ENCODE data around the gene EDEM2.
"Not testable (repeated sequence)": the region's sequence is repeated elsewhere in the genome, so short reads cannot be mapped to it uniquely, and the experiment has no call there.

EDEM2 gene

GRCh38 chr20:35168701-35169409, 21.7 kb upstream of the EDEM2 start:
- no CpG with 5 or more reads among the region's 4 CpGs for WGBS (ENCODE audit: insufficient coverage, insufficient read length)
- H3K27ac ChIP-seq (ENCODE audit: low read length); H3K36me3 ChIP-seq (ENCODE audit: control insufficient read depth, insufficient read depth, low read length); H3K4me1 ChIP-seq (ENCODE audit: control insufficient read depth, insufficient read depth, low read length); H3K27me3 ChIP-seq (ENCODE audit: control insufficient read depth, insufficient read depth, low read length); H3K9me3 ChIP-seq (ENCODE audit: control insufficient read depth, insufficient read depth, low read length); H3K4me3 ChIP-seq (ENCODE audit: low read length); DNase-seq (ENCODE audit: low read depth, low spot score): not testable (repeated sequence)

GRCh38 chr20:35167787-35168186, 20.7 kb upstream of the EDEM2 start:
- no peak overlapping the region for H3K27ac ChIP-seq (ENCODE audit: low read length)
- WGBS (ENCODE audit: insufficient coverage, insufficient read length) = no CpG with 5 or more reads among the region's 1 CpG
- no peaks in the 10 kb centered on the region for H3K27me3 ChIP-seq (ENCODE audit: control insufficient read depth, insufficient read depth, low read length)
- H3K4me3 ChIP-seq (ENCODE audit: low read length) = no peak overlapping the region
- no peaks in the 10 kb centered on the region for H3K36me3 ChIP-seq (ENCODE audit: control insufficient read depth, insufficient read depth, low read length)
- peaks cover 10% of the 10 kb centered on the region for H3K4me1 ChIP-seq (ENCODE audit: control insufficient read depth, insufficient read depth, low read length)
- no peaks in the 10 kb centered on the region for H3K9me3 ChIP-seq (ENCODE audit: control insufficient read depth, insufficient read depth, low read length)
- DNase-seq (ENCODE audit: low read depth, low spot score) = no peak

DNA sequence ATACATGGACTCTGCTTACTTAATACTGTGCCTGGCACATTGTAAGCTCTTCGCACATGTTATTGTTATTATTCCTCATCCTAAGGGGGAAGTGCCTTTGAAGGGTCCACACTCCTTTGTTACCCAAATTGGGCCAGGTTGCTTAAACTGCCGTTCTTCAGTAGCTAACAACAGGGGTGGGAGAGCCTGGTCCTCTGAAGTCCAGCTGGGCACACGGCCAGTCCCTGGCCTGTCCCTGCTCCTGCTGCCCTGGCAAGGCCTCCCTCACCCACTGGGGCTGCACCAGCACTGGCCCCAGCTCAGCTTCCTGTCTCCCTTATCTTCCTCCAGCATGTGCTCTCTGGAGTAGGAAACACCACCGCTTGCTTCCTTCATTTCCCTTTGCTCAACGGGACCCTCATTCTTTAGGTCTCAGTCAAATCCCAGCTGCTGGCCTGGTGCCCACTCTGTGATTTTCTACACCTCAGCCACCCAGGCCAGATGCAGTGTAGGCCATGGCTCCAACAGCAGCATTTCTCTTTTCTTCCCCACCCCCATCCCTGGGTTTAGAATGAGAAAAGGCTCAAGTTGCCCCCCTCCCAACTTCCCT, 19.2 kb upstream of the EDEM2 start:
- no peak overlapping the region for H3K27ac ChIP-seq (ENCODE audit: low read length)
- no CpG with 5 or more reads among the region's 5 CpGs for WGBS (ENCODE audit: insufficient coverage, insufficient read length)
- DNase-seq (ENCODE audit: low read depth, low spot score) = no peak
- H3K36me3 ChIP-seq (ENCODE audit: control insufficient read depth, insufficient read depth, low read length) = no peaks in the 10 kb centered on the region
- no peak overlapping the region for H3K4me3 ChIP-seq (ENCODE audit: low read length)
- H3K27me3 ChIP-seq (ENCODE audit: control insufficient read depth, insufficient read depth, low read length) = no peaks in the 10 kb centered on the region
- no peaks in the 10 kb centered on the region for H3K9me3 ChIP-seq (ENCODE audit: control insufficient read depth, insufficient read depth, low read length)
- H3K4me1 ChIP-seq (ENCODE audit: control insufficient read depth, insufficient read depth, low read length) = peaks cover 6% of the 10 kb centered on the region

GRCh38 chr20:35165221-35166185, 18.4 kb upstream of the EDEM2 start:
- no peak overlapping the region for H3K4me3 ChIP-seq (ENCODE audit: low read length)
- no peak for DNase-seq (ENCODE audit: low read depth, low spot score)
- H3K27me3 ChIP-seq (ENCODE audit: control insufficient read depth, insufficient read depth, low read length) = no peaks in the 10 kb centered on the region
- no CpG with 5 or more reads among the region's 4 CpGs for WGBS (ENCODE audit: insufficient coverage, insufficient read length)
- H3K36me3 ChIP-seq (ENCODE audit: control insufficient read depth, insufficient read depth, low read length) = no peaks in the 10 kb centered on the region
- no peaks in the 10 kb centered on the region for H3K9me3 ChIP-seq (ENCODE audit: control insufficient read depth, insufficient read depth, low read length)
- H3K27ac ChIP-seq (ENCODE audit: low read length) = no peak overlapping the region
- peaks cover 6% of the 10 kb centered on the region for H3K4me1 ChIP-seq (ENCODE audit: control insufficient read depth, insufficient read depth, low read length)

GRCh38 chr20:35164531-35164930, 17.4 kb upstream of the EDEM2 start:
- not testable (repeated sequence) for H3K4me1 ChIP-seq (ENCODE audit: control insufficient read depth, insufficient read depth, low read length); H3K27ac ChIP-seq (ENCODE audit: low read length); H3K4me3 ChIP-seq (ENCODE audit: low read length); H3K9me3 ChIP-seq (ENCODE audit: control insufficient read depth, insufficient read depth, low read length); H3K36me3 ChIP-seq (ENCODE audit: control insufficient read depth, insufficient read depth, low read length); DNase-seq (ENCODE audit: low read depth, low spot score); H3K27me3 ChIP-seq (ENCODE audit: control insufficient read depth, insufficient read depth, low read length)

DNA sequence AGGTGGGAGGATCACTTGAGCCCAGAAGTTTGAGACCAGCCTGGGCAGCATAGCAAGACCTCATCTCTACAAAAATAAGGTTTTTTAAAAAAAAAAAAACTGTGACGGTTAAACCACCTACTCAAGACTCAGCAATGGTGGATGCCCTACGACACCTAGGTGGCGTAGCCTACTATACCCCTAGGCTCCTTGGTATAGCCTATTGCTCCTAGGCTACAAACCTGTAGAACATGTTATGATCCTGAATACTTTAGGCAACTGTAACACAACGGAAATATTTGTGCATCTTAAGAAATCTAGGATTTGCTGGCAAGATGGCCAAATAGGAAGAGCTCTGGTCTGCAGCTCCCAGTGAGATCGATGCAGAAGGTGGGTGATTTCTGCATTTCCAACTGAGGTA, 13.2 kb upstream of the EDEM2 start:
- WGBS (ENCODE audit: insufficient coverage, insufficient read length) = no CpG with 5 or more reads among the region's 5 CpGs
- DNase-seq (ENCODE audit: low read depth, low spot score); H3K36me3 ChIP-seq (ENCODE audit: control insufficient read depth, insufficient read depth, low read length): not testable (repeated sequence)

DNA sequence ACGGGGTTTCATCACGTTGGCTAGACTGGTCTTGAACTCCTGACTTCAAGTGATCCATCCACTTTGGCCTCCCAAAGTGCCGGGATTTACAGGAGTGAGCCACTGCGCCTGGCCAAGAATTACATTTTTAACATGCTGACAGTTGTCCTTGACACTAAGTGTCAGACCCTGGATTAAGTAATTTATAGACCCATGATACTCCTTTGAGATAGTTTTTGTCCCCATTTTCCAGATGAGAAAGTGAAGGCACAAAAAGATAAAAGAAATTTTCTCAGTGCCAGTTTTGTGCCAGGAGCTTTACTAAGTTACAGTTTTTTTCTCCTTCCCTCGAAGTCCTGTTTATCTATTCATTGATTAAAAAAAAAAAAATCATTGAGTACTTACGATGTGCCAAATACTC, 9.8 kb upstream of the EDEM2 start:
- DNase-seq (ENCODE audit: low read depth, low spot score) = no peak
- WGBS (ENCODE audit: insufficient coverage, insufficient read length) = no CpG with 5 or more reads among the region's 6 CpGs
- H3K27me3 ChIP-seq (ENCODE audit: control insufficient read depth, insufficient read depth, low read length) = no peaks in the 10 kb centered on the region
- H3K9me3 ChIP-seq (ENCODE audit: control insufficient read depth, insufficient read depth, low read length) = no peaks in the 10 kb centered on the region
- H3K36me3 ChIP-seq (ENCODE audit: control insufficient read depth, insufficient read depth, low read length) = no peaks in the 10 kb centered on the region
- H3K27ac ChIP-seq (ENCODE audit: low read length) = no peak overlapping the region
- H3K4me3 ChIP-seq (ENCODE audit: low read length) = no peak overlapping the region
- H3K4me1 ChIP-seq (ENCODE audit: control insufficient read depth, insufficient read depth, low read length) = no peaks in the 10 kb centered on the region

More for the DNA sequence above, 13.2 kb upstream of the EDEM2 start:
- not testable (repeated sequence) for H3K27me3 ChIP-seq (ENCODE audit: control insufficient read depth, insufficient read depth, low read length); H3K4me1 ChIP-seq (ENCODE audit: control insufficient read depth, insufficient read depth, low read length); H3K4me3 ChIP-seq (ENCODE audit: low read length); H3K27ac ChIP-seq (ENCODE audit: low read length); H3K9me3 ChIP-seq (ENCODE audit: control insufficient read depth, insufficient read depth, low read length)

- no peaks in the 10 kb centered on the region for H3K27me3 ChIP-seq (ENCODE audit: control insufficient read depth, insufficient read depth, low read length)
- DNase-seq (ENCODE audit: low read depth, low spot score) = no peak
- H3K4me3 ChIP-seq (ENCODE audit: low read length) = no peak overlapping the region
- WGBS (ENCODE audit: insufficient coverage, insufficient read length) = no CpG with 5 or more reads among the region's 2 CpGs
- no peaks in the 10 kb centered on the region for H3K4me1 ChIP-seq (ENCODE audit: control insufficient read depth, insufficient read depth, low read length)
- H3K9me3 ChIP-seq (ENCODE audit: control insufficient read depth, insufficient read depth, low read length) = no peaks in the 10 kb centered on the region
- no peaks in the 10 kb centered on the region for H3K36me3 ChIP-seq (ENCODE audit: control insufficient read depth, insufficient read depth, low read length)
- H3K27ac ChIP-seq (ENCODE audit: low read length) = no peak overlapping the region
Measured at GRCh38 chr20:35155936-35156335, 8.8 kb upstream of the EDEM2 start.

GRCh38 chr20:35151736-35152135, 4.6 kb upstream of the EDEM2 start:
- DNase-seq (ENCODE audit: low read depth, low spot score) = no peak
- Histone ChIP-seq H3K36me3 (ENCODE audit: control insufficient read depth, insufficient read depth, low read length) (no peaks in the 10 kb centered on the region), H3K9me3 (ENCODE audit: control insufficient read depth, insufficient read depth, low read length) (no peaks in the 10 kb centered on the region), H3K4me1 (ENCODE audit: control insufficient read depth, insufficient read depth, low read length) (peaks cover 1% of the 10 kb centered on the region; the same call in 1 of the 2 replicates), H3K27ac (ENCODE audit: low read length) (no peak overlapping the region), H3K4me3 (ENCODE audit: low read length) (no peak overlapping the region), H3K27me3 (ENCODE audit: control insufficient read depth, insufficient read depth, low read length) (no peaks in the 10 kb centered on the region)
- WGBS (ENCODE audit: insufficient coverage, insufficient read length) = no CpG with 5 or more reads among the region's 4 CpGs

DNA sequence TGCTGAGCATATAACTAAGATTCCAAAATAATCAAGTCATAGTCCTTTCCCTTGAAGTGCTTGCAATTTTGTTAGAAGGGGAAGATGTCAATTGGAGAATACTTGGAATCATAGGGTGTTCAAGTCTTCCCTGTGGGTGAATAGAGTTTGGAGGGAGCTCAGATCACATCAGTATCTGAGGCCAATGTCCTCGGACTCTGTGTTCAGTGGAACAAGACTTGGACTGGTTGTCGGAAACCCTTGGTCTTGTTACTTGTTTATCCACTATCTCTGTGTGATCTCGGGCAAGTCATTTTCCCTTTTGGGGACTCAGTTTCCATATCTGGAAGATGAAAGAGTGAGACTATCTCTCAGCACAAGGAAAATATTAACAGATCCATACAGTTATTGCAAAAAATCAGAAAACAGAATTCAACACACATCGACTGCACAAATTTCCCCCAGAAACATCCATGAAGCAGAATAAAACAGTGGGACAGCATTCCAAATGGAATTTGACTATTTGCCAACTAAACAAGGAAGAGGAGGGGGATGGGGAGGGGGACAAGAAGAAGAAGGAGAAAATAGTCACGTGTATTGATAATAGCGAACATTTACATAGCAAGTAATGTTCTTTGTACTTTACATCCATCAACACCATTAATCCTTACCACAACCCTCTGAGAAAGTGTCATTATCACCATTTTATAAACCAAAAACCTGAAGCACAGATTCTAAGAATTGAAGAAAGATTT, 3.9 kb upstream of the EDEM2 start:
- no peaks in the 10 kb centered on the region for H3K36me3 ChIP-seq (ENCODE audit: control insufficient read depth, insufficient read depth, low read length)
- no peaks in the 10 kb centered on the region for H3K9me3 ChIP-seq (ENCODE audit: control insufficient read depth, insufficient read depth, low read length)
- WGBS (ENCODE audit: insufficient coverage, insufficient read length) = no CpG with 5 or more reads among the region's 6 CpGs
- H3K27me3 ChIP-seq (ENCODE audit: control insufficient read depth, insufficient read depth, low read length) = no peaks in the 10 kb centered on the region
- H3K4me3 ChIP-seq (ENCODE audit: low read length) = no peak overlapping the region
- DNase-seq (ENCODE audit: low read depth, low spot score) = no peak
- H3K4me1 ChIP-seq (ENCODE audit: control insufficient read depth, insufficient read depth, low read length) = peaks cover 1% of the 10 kb centered on the region; the same call in 1 of the 2 replicates
- no peak overlapping the region for H3K27ac ChIP-seq (ENCODE audit: low read length)

All from iPS DF 6.9 (cell line).